ENCODE measurements around the gene LTBP4.
A peak's percentile ranks its signal among the peaks of the same experiment; 100 is the strongest.

The LTBP4 gene

GRCh38 chr19:40576585-40577451, 24.4 kb upstream of the LTBP4 start, which contains the start of gene SHKBP1 (continued):
- TF ChIP-seq, protein P1, sequence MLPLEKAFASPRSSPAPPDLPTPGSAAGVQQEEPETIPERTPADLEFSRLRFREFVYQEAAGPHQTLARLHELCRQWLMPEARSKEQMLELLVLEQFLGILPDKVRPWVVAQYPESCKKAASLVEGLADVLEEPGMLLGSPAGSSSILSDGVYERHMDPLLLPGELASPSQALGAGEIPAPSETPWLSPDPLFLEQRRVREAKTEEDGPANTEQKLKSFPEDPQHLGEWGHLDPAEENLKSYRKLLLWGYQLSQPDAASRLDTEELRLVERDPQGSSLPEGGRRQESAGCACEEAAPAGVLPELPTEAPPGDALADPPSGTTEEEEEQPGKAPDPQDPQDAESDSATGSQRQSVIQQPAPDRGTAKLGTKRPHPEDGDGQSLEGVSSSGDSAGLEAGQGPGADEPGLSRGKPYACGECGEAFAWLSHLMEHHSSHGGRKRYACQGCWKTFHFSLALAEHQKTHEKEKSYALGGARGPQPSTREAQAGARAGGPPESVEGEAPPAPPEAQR (tag by site-specific recombination; IDR thresholded peaks at IDR 0.05), result no peak
- TF ChIP-seq SP3 (tag by site-specific recombination; IDR thresholded peaks at IDR 0.05), result peak; percentile 99
- no peak for TF ChIP-seq ZNF670 (tag by site-specific recombination; IDR thresholded peaks at IDR 0.05; ENCODE audit: low read depth)
- peak; percentile 79 for TF ChIP-seq ZEB2 (tag by site-specific recombination; IDR thresholded peaks at IDR 0.05)
- TF ChIP-seq SALL2 (tag by site-specific recombination; IDR thresholded peaks at IDR 0.05; ENCODE audit: borderline replicate concordance), result no peak
- peak; percentile 100 for TF ChIP-seq GLIS2 (tag by site-specific recombination; IDR thresholded peaks at IDR 0.05)
- TF ChIP-seq ZNF544 (tag by site-specific recombination; IDR thresholded peaks at IDR 0.05), result no peak
- peak; percentile 76; the same call in 1 of the 2 replicates for TF ChIP-seq ZSCAN30 (tag by site-specific recombination; IDR thresholded peaks at IDR 0.05)
- no peak for TF ChIP-seq ZNF654 (tag by site-specific recombination; IDR thresholded peaks at IDR 0.05; ENCODE audit: low read depth)
- peak; percentile 72; the same call in 1 of the 2 replicates for TF ChIP-seq ZNF513 (tag by site-specific recombination; IDR thresholded peaks at IDR 0.05)
- TF ChIP-seq KLF16 (tag by site-specific recombination; IDR thresholded peaks at IDR 0.05), result peak; percentile 87
- TF ChIP-seq KLF8 (tag by site-specific recombination; IDR thresholded peaks at IDR 0.05), result peak; percentile 93

DNA sequence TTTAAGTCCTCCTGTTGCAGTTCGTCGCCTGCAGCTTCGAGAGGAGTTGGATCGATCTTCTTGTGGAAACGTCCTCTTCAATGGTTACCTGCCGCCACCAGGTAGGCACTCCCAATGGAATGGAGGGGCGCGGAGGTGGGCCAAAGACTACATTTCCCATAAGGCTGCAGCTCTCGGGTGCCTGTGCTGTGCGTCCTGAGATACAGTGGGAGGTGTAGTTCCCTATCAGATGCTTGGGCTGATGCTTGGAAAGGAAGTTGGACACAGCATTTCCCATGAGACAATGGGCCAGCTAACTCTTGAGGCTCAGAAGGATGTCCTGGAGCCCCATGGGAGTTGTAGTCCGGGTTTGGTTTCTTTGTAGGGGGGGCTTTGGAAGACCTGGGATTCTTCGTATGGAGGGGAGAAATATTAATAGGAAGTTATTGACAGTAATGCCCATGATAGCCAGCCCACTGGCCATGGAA, 22.7 kb upstream of the LTBP4 start:
- H3K4me1 ChIP-seq (ENCODE audit: control insufficient read depth, insufficient read depth, low read length), result peaks cover 6% of the 10 kb centered on the region
- H3K36me3 ChIP-seq (ENCODE audit: control insufficient read depth in 2 of 2, insufficient read depth in 1 of 2, low read length in 2 of 2), result peaks cover 35 to 56% of the 10 kb centered on the region in 2 experiments
- no peak overlapping the region for H3K4me3 ChIP-seq (ENCODE audit: low read depth, low read length)
- ChIA-PET CTCF (interaction anchor here (0.7 to 2.8 kb wide), 12 partner anchors 7 to 152 kb away, joined by 3 to 28 read pairs (median 5); partner anchors contain the start of gene SERTAD1), POLR2A (interaction anchor here (0.6 to 1.5 kb wide), 5 partner anchors 8 to 113 kb away, joined by 3 to 4 read pairs (median 3); partner anchors contain the start of gene BLVRB)
- H3K9me3 ChIP-seq (ENCODE audit: control insufficient read depth, insufficient read depth, low read depth, low read length), result no peaks in the 10 kb centered on the region
- H3K27ac ChIP-seq (ENCODE audit: extremely low read depth, low read depth, low read length), result peak overlapping the region; percentile 11; the same call in 1 of the 2 replicates
- TF ChIP-seq ZBTB11 (tag by site-specific recombination; conservative IDR thresholded peaks at IDR 0.05; ENCODE audit: low read depth) (peak; percentile 57; the same call in 1 of the 2 replicates), ZNF341 (tag by site-specific recombination; IDR thresholded peaks at IDR 0.05; ENCODE audit: low read depth) (peak; percentile 73), ZNF610 (tag by site-specific recombination; IDR thresholded peaks at IDR 0.05; ENCODE audit: borderline replicate concordance) (no peak), SP3 (tag by site-specific recombination; IDR thresholded peaks at IDR 0.05) (peak; percentile 56), ZBTB17 (tag by site-specific recombination; IDR thresholded peaks at IDR 0.05) (peak; percentile 89), ZBTB48 (tag by site-specific recombination; IDR thresholded peaks at IDR 0.05) (0 out of 2 replicates have a peak, but pooled peaks have one; percentile 12), SP2 (tag by site-specific recombination; IDR thresholded peaks at IDR 0.05) (peak; percentile 54), ZXDB (tag by site-specific recombination; IDR thresholded peaks at IDR 0.05) (peak; percentile 57; the same call in 1 of the 2 replicates), ZNF76 (tag by site-specific recombination; IDR thresholded peaks at IDR 0.05; ENCODE audit: borderline replicate concordance, low read depth) (peak; percentile 100), ZNF677 (tag by site-specific recombination; IDR thresholded peaks at IDR 0.05) (0 out of 2 replicates have a peak, but pooled peaks have one; percentile 21), IKZF3 (tag by site-specific recombination; IDR thresholded peaks at IDR 0.05) (no peak), ZNF266 (tag by site-specific recombination; IDR thresholded peaks at IDR 0.05; ENCODE audit: low read depth) (no peak), YY2 (tag by site-specific recombination; IDR thresholded peaks at IDR 0.05) (0 out of 2 replicates have a peak, but pooled peaks have one; percentile 21), ZNF362 (tag by site-specific recombination; IDR thresholded peaks at IDR 0.05) (no peak), KLF8 (tag by site-specific recombination; IDR thresholded peaks at IDR 0.05) (peak; percentile 52; the same call in 1 of the 2 replicates)
- TF ChIP-seq, protein P2, sequence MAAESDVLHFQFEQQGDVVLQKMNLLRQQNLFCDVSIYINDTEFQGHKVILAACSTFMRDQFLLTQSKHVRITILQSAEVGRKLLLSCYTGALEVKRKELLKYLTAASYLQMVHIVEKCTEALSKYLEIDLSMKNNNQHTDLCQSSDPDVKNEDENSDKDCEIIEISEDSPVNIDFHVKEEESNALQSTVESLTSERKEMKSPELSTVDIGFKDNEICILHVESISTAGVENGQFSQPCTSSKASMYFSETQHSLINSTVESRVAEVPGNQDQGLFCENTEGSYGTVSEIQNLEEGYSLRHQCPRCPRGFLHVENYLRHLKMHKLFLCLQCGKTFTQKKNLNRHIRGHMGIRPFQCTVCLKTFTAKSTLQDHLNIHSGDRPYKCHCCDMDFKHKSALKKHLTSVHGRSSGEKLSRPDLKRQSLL (tag by site-specific recombination; IDR thresholded peaks at IDR 0.05), result peak; percentile 70; the same call in 1 of the 2 replicates
